Erythroblast (primary cell): ENCODE data around the gene ESR1.

Experiments
- DNase-seq, 2 experiments: peaks; one replicate each; lab custom pipeline; 2025; lab: John Stamatoyannopoulos, UW
- GATA1 ChIP-seq: IDR thresholded peaks from 2 replicates; pipeline ENCODE4 v1.6.1; 2011; ENCODE audit warnings: low read depth, mild to moderate bottlenecking, control low read depth, low read length, moderate library complexity
- POLR2A ChIP-seq: IDR thresholded peaks from 2 replicates; pipeline ENCODE4 v1.6.1; 2011; ENCODE audit warnings: mild to moderate bottlenecking, low read length

ESR1 gene

DNA sequence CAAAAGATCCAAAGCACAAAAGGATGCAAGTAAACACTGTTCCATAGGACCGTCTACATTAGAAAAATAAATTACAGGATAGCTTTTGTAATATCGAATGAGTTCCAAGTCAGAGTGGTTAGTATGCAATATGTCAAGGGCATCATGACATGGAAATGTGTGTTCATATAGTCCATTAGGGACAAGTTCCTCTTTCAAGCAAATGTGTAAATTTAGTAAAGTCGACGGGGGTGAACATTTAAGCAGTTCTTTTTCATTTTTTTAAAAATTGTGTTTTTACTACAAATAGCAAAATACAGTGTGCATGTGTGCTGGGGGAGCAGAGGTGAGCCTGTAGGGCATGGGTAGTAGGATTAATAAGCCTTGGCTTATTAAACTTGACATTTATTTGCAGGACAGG, 359.0 kb downstream of the ESR1 start:
- TF ChIP-seq POLR2A = no peak
- no peak for TF ChIP-seq GATA1
- DNase-seq = no peak

DNA sequence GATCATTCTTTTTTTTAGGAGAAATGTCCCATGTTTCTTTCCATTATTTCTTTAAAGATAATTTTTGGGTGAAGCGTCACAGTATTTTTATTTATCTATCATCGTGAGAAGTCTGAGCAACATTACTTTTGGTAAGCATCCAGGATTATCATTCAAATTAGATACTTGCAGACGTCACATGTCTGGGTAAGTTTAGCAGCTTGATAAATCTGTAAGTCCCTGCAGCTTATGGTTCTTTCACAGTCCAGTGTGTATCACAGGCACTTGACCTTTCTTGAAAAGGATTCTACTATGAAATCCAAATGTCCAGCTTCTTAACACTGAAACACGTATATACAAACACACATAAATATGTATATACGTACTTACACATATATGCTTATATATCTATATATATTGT, 359.4 kb downstream of the ESR1 start:
- TF ChIP-seq GATA1 = no peak
- TF ChIP-seq POLR2A = no peak
- DNase-seq = no peak

DNA sequence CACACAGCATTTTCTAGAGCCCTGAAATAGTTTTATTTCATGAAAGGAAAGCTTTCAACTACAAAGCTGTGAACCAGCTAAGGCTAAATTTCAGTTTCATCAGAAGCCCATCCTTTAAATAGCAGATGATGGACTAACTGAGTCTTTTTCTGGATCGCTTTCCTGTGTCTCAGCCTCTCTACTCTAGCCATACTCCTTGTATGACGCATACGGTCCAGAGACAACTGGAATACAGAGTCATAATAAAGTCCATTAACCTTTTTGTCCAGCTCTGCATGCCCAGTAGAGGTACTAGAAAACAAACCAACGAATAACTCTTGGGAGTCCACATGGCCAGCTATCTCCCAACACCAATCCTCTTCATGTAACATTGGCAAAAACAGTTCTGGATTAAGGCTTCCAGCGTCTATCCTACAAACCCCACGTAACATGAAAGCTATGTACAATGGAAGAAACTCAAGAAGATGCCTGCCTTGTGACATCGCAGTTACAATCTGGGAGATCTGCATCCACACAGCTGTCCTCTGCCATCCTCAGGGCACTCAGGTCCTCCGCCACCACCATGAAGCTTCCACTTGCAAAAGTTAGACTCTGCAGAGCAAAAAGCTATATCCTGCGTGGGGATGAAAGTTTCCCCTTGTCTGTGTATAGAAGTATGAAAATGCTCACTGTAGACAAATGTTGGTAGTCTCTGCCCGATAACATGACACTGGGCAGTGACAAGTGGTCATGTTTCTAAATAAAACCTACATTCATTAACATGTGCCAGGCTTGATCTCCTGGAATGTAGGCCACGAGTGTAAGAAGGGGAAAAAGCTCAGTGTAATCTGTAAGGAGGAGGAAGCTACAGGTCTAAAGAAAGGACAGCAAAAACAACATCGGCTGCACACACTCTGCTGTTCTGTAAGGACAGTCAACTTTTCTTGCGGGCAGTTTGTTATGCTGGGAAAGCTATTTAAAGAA, 360.4 kb downstream of the ESR1 start:
- DNase-seq = no peak
- TF ChIP-seq POLR2A (no peak), GATA1 (no peak)

DNA sequence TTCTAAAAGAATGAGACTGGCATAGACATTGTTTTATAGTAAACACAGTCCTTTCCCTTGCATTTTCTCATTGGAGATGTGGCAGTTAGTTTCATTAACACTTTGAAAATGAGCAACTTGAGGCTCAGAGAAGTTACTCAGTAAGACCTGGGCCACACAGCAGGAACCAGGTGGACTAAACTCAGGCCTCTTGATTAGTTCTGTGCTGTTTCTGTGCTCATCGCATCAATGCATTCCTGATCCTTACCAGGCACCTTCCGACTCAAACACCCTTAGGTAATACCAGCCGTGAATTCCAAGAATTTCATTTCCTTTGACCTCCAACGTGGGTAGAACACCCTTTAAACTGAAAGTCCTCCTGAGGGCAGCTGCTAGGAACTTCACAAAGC, 362.8 kb downstream of the ESR1 start:
- TF ChIP-seq POLR2A = no peak
- no peak for TF ChIP-seq GATA1
- DNase-seq = no peak

DNA sequence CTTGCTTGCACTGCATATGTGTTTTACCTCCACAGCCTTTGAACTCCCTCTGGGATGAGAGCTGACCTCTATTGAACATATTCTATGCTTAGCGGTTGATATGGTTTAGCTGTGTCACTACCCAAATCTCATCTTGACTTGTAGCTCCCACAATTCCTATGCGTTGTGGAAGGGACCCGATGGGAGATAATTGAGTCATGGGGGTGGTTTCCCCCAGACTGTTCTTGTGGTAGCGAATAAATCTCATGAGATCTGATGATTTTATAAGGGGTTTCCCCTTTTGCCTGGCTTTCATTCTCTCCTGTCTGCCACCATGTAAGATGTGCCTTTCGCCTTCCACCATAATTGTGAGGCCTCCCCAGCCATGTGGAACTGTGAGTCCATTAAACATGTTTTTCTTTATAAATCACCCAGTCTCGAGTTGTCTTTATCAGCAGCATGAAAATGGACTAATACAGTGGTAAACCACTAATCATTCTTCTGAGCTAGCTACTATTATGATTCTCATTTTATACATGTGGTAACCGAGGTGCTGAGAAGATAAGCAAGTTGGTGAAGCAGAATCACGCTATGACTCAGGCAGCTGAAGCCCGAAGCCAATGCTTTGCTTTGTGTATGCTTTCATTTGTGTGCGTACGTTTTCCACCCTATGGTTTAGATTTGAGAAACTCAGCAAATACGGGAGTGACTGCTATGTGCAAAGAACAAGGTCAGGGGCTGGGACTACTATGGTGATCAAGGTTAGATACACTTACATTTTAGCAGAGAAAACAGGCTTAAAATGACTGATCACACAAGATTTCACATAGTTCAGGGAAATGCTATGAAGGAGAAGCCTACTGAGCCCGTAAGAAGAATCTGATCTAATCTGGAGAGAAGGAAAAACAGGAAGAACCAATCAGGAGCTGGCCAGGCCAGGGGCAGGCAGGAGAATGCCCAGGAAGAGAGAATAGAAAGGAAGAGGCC, 363.5 kb downstream of the ESR1 start:
- DNase-seq = no peak
- no peak for TF ChIP-seq GATA1
- TF ChIP-seq POLR2A = no peak

DNA sequence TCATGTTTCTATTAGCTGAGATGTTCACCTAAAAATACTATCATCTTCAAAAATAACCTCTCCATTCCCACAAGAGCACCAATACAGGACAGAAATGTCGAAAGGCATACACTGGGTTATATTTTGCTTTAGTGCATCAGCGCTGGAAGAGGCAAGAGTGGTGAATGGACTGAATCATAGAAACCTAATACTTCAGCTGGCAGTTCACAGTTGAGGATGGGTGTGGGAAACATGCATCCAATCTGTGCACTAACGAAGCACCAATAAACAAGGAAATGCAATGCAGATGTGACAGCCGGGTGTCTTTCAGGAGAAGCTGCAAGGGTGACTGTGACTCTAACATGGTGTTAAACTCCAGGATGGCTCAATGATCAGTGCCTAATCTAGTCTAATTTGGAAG, 365.8 kb downstream of the ESR1 start:
- TF ChIP-seq POLR2A (no peak), GATA1 (no peak)
- DNase-seq = no peak

DNA sequence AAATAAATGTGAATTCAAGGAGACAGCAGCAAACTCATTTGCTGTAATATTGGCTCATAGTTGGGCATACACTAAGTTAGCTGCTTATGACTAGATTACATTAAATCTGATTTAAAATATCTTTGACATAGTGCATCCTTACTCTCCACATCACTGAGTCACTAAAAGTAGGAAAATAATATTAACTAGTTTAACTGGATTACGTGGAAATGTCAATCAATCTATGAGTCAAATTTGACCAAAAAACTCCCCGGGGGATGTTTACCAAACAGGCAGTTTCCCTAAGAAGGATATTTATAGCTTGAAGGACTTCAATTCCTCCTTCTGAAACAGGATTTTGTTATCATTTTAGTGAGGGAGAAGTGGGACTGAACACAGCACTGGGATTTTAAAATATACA, 366.5 kb downstream of the ESR1 start:
- TF ChIP-seq GATA1 (no peak), POLR2A (no peak)
- no peak for DNase-seq

DNA sequence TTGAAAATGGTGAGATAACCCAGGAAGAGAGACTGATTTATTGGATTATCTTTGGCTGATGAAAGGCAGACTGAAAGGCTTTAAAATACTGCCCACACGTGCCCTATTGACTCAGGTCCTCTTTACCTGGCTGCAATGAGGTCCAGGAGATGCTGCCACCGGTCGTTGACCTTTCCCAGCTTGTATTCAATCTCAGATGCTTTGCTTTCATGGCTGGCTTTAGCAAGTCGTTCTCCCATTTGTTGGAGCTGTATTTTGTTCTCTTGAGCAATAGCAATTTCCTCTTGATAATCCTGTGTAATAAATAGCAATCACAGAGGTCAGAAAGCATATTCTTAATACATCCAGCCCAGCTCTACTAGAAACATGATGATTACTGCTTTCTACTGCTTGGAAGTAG, 368.8 kb downstream of the ESR1 start:
- no peak for DNase-seq
- TF ChIP-seq GATA1 (no peak), POLR2A (no peak)
